ENCODE data around the gene RASSF3.

DNA sequence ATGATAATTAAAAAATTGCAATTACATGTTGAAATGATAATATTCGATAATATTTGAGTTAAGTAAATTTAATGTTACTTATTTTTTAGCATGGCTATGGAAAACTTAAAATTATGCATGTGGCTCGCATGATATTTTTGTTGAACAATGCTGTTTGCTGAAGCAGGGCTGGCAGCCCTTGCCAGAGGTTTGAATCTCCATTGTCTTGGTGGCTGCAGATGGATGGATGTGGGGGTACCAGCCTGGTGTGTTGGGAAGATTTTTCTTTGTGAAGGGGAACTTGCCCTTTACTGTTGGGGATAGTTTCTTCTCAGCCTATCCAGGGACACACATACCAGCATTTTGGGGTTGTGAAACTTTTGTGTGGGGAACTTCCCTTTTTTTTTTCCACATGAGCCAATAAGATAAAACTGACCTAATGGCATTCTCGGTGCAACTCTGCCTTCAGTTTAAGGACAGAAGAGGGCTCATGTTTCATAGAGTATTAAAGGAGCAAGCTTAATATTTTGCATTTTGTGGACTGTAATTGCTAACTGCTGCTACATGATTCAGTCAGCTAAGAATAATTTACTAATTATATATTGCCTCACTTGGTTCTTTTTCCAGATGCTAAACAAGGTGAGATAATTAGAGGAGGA is 8.8 kb downstream of the RASSF3 start:
- TF ChIP-seq, protein P1, sequence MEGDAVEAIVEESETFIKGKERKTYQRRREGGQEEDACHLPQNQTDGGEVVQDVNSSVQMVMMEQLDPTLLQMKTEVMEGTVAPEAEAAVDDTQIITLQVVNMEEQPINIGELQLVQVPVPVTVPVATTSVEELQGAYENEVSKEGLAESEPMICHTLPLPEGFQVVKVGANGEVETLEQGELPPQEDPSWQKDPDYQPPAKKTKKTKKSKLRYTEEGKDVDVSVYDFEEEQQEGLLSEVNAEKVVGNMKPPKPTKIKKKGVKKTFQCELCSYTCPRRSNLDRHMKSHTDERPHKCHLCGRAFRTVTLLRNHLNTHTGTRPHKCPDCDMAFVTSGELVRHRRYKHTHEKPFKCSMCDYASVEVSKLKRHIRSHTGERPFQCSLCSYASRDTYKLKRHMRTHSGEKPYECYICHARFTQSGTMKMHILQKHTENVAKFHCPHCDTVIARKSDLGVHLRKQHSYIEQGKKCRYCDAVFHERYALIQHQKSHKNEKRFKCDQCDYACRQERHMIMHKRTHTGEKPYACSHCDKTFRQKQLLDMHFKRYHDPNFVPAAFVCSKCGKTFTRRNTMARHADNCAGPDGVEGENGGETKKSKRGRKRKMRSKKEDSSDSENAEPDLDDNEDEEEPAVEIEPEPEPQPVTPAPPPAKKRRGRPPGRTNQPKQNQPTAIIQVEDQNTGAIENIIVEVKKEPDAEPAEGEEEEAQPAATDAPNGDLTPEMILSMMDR (optimal IDR thresholded peaks at IDR 0.05 in 1 of 3, IDR thresholded peaks at IDR 0.05 in 1 of 3, conservative IDR thresholded peaks at IDR 0.05 in 1 of 3; ENCODE audit: extremely low read depth in 1 of 3, insufficient read depth in 2 of 3, low read length in 3 of 3) = no peak
- TF ChIP-seq EZH2 (IDR thresholded peaks at IDR 0.05; ENCODE audit: low read length) = no peak

All from keratinocyte (primary cell).